ENCODE results near the gene MUL1. TPM values are rescaled to one million over a fixed set of nuclear protein-coding genes. Genes with fewer than 3 reads are reported as not detected.
A peak's percentile ranks its signal among the peaks of the same experiment; 100 is the strongest.

The MUL1 gene
- total and polyA plus RNA-seq, 9 of the 15 experiments (the other 6 are each of a cell fraction or from before 2014, with no cell fraction given), result 10.4 to 32.9 (median 19.3) TPM

- TF ChIP-seq ID3 (CRISPR knock-in tag; IDR thresholded peaks at IDR 0.05), result no peak
- 0 out of 2 replicates have a peak, but pooled peaks have one; percentile 28 for TF ChIP-seq ID3 (tag; IDR thresholded peaks at IDR 0.05)
- TF ChIP-seq ZNF518B (CRISPR knock-in tag; IDR thresholded peaks at IDR 0.05), result no peak
- TF ChIP-seq ZNF76 (CRISPR knock-in tag; IDR thresholded peaks at IDR 0.05; ENCODE audit: borderline replicate concordance), result no peak
- TF ChIP-seq ZFX (CRISPR knock-in tag; IDR thresholded peaks at IDR 0.05), result peak; percentile 90
- TF ChIP-seq CSDE1 (IDR thresholded peaks at IDR 0.05), result no peak
- TF ChIP-seq ZBED1 (IDR thresholded peaks at IDR 0.05), result no peak
- no peak for TF ChIP-seq THRAP3 (IDR thresholded peaks at IDR 0.05; ENCODE audit: borderline replicate concordance)
- no peak for TF ChIP-seq BDP1 (IDR thresholded peaks at IDR 0.05; ENCODE audit: insufficient read depth, insufficient read length)
- no peak for TF ChIP-seq NR3C1 (CRISPR knock-in tag; IDR thresholded peaks at IDR 0.05)
- peak; percentile 45 to 52; a peak in 1 of 4 replicates for TF ChIP-seq NRF1 (conservative IDR thresholded peaks at IDR 0.05 in 1 of 2, IDR thresholded peaks at IDR 0.05 in 1 of 2)
- no peak for TF ChIP-seq ZNF699 (CRISPR knock-in tag; IDR thresholded peaks at IDR 0.05; ENCODE audit: insufficient replicate concordance)
- TF ChIP-seq ZNF253 (CRISPR knock-in tag; conservative IDR thresholded peaks at IDR 0.05), result no peak
- TF ChIP-seq ARID2 (IDR thresholded peaks at IDR 0.05), result no peak
- no peak for TF ChIP-seq PHB (CRISPR knock-in tag; IDR thresholded peaks at IDR 0.05)
- TF ChIP-seq BCL6 (CRISPR knock-in tag; IDR thresholded peaks at IDR 0.05), result no peak
- TF ChIP-seq MBD1 (CRISPR knock-in tag; IDR thresholded peaks at IDR 0.05), result no peak
- TF ChIP-seq NFYB (IDR thresholded peaks at IDR 0.05; ENCODE audit: extremely low read depth, insufficient read length), result no peak
- no peak for TF ChIP-seq NR4A1 (CRISPR knock-in tag; IDR thresholded peaks at IDR 0.05)
- TF ChIP-seq NR4A1 (tag; IDR thresholded peaks at IDR 0.05), result no peak; the same call in 1 of the 2 replicates
- no peak for TF ChIP-seq HDAC1 (IDR thresholded peaks at IDR 0.05)
- no peak for TF ChIP-seq KDM2B (CRISPR knock-in tag; IDR thresholded peaks at IDR 0.05)
- 0 out of 4 replicates have a peak, but pooled peaks of 1 of the 2 experiments have one; percentile 13 for TF ChIP-seq TEAD1 (CRISPR knock-in tag; IDR thresholded peaks at IDR 0.05)
Measured at GRCh38 chr1:20486457-20487235, 21.3 kb downstream of the MUL1 start (continued).
